ENCODE measurements around the gene ATF6B.
"Not testable (repeated sequence)": the region's sequence is repeated elsewhere in the genome, so short reads cannot be mapped to it uniquely, and the experiment has no call there.

The ATF6B gene

DNA sequence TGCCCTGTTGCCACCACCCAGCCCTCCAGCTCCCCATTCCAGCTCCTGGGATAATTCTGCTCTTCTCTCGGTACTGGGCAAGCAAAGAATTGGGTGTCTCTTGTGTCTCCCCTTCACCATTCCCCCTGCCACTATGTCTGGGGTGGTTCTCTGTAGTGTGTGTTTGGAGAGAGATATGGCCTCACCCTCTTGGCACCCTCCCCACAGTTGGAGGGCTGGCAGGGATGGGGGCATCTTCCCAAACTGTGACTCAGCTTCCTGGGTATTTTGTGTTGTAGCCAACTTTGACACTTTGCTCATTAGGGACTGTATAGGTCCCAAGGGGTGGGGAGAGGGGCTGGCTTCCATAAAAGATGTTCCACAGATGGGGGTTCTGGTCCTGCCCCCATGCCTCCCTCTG lies 20.6 kb downstream of the ATF6B start:
- DNase-seq (ENCODE audit: low read depth in 2 of 2) = no peak

DNA sequence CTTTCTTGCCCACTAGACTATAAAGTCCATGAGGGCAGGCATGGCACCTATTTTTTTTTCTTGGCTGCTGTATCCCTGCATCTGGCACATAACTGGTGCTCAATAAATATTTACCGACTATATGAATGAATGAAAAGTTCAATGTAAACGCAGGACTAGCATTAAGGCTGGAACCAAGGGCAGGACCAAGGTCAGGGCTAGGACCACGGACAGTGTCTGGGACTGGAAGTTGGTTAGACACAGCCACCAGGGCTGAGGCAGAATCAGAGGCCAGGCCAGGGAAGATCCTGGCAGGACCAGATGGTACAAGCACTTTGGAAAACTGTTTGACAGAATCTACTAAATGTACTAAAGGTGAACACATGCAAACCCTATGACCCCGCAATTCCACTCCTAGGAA lies 22.6 kb downstream of the ATF6B start:
- no peak for DNase-seq (ENCODE audit: low read depth in 2 of 2)

DNA sequence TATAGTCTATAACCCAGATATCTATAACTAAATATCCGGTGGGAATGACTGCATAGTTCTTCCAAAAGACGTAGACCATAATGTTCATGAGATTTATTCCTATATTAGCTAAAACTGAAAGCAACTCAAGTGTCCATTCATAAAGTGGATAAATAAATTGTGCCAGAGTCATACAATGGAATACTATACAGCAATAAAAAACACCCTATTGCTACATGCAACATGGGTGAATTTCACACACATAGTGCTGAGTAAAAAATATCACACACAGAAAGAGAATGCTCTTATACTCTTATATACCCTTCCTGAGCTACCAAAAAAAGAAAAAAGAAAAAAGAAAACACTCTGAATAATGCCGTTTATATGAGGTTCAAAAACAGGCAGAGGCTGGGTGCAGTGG lies 25.8 kb downstream of the ATF6B start:
- no peak for DNase-seq (ENCODE audit: low read depth in 2 of 2)

DNA sequence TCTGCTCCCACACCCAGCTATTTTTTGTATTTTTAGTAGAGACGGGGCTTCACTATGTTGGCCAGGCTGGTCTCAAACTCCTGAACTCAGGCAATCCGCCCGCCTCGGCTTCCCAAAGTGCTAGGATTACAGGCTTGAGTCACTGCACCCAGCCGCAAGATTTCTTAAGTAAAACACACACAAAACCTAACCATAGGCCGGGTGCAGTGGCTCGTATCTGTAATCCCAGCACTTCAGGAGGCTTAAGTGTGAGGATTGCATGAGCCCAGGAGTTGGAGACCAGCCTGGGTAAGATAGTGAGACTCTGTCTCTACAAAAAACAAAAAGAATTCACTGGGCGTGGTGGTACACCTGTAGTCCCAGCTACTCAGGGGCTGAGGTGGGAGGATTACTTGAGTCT lies 27.8 kb downstream of the ATF6B start:
- DNase-seq (ENCODE audit: low read depth in 2 of 2) = not testable (repeated sequence)

DNA sequence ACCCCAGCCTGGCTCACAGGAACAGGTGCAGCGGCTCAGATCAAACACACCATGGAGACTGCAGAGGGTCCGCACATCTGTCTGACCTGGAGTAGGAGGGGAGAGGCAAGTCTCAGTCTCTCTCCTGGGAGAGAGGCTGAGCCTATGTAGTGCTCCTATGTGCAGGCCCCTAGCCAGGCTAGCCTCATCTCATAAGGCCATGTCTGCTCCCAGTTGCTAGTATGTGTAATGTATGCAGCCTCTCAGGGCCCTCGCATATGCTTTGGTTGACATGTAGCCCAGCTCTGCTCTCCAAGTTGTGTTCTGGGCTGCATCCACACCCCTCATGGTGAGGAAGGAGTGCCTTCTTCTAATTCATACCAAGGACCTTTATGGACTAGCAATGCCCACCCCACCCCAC lies 30.7 kb downstream of the ATF6B start:
- DNase-seq (ENCODE audit: low read depth in 2 of 2) = no peak

DNA sequence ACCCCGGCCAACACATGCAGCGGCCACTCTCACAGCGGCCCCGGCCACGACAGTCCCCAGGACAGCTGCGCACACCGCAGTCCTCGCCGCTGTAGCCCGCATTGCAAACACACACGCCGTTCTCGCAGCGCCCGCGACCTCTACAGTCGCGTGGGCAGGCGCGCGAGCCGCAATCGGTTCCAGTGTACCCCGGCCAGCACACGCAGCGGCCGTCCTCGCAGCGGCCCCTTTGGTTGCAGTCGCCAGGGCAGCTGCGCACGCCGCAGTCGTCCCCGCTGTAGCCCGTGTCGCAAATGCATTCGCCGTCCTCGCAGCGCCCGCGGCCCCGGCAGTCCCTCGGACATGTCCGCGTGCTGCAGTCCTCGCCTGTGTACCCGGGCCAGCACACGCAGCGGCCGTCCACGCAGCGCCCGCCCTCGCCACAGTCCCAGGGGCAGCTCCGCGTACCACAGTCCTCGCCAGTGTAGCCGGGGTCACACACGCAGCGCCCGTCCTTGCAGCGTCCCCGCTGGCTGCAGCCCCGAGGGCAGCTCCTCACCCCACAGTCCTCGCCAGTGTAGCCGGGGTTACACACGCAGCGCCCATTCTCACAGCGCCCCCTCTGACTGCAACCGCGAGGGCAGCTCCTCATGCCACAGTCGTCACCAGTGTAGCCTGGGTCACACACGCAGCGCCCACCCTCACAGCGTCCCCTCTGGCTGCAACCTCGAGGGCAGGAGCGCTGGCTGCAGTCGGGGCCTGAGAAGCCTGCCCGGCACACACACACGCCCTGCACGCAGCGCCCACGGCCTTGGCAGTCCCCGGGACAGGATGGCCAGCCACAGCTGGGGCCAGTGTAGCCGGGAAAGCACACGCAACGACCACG lies 31.4 kb downstream of the ATF6B start:
- no peak for DNase-seq (ENCODE audit: low read depth in 2 of 2)

DNA sequence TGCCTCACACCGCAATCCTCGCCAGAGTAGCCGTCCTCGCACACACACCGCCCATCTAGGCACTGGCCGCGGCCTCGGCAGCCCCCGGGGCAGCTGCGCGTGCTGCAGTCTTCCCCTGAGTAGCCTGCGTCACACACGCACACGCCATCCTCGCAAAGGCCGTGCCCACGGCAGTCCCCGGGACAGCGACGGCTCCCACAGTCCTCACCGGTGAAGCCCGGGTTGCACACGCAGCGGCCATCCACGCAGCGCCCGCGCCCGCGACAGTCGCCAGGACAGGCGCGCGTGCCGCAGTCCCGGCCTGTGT lies 32.0 kb downstream of the ATF6B start:
- no peak for DNase-seq (ENCODE audit: low read depth in 2 of 2)

DNA sequence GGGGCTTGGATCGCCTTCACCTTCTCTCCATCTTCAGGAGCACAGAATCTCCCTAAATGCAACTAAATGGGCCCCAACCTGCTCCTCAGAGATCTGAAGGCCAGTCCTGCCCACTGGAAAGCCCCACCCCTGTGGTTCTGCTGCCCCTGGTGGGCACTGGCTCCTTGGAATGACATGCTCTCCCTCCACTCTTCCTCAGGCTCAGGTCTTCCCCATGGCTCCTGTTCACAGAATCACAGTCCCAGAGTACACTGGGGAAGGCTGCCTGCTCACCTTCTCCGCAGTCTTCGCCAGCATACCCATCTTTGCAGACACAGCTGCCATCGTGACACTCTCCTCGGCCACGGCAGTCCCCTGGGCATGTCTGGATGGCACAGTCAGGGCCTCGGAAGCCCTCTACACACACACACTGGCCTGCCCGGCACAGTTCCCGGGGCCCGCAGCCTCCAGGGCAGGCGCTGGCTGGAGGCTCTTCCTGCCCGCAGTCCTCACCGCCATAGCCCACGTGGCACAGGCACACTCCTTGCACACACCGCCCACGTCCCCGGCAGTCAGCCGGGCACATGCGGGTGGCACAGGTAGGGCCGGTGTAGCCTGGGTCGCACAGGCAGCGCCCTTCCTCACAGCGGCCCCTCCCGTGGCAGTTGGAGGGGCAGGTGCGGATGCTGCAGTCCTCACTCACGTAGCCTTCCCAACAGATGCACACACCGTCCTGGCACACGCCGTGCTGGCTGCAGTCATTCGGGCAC lies 32.5 kb downstream of the ATF6B start:
- DNase-seq (ENCODE audit: low read depth in 2 of 2) = no peak

DNA sequence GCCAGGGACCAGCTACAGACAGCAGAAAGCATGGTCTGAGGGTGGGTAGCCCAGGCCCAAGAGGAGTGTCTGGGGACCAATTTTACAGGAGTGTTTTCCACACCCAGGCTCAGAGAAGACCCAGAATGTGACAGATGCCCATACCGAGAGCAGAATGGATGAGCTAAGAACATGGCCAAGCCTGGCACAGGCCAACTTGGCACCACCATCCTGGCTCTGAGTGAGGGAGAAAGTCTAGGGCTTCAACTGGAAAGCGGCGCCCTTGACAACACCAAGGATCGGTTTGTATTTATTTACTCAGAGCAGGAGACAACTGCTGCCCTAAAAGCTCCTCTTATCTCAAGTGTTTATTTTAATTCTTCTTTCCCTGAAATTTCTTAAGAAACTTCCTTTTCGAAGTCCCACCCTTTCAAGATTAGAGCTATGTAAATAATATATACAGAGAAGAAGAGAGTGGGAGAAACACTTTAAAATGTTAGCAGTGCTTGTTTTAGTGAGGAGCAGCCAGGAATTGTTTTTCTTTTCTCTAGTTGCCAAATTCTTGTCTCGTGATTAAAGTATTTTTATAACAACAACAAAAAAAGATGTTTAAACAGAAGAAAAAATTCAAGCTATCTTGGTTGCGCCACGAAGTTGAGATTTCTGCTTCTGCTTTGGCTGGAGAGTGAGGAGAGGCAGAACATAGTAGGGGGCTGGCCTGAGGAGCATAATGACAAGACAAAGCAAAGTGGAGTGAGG lies 35.1 kb downstream of the ATF6B start:
- DNase-seq (ENCODE audit: low read depth in 2 of 2) = no peak

DNA sequence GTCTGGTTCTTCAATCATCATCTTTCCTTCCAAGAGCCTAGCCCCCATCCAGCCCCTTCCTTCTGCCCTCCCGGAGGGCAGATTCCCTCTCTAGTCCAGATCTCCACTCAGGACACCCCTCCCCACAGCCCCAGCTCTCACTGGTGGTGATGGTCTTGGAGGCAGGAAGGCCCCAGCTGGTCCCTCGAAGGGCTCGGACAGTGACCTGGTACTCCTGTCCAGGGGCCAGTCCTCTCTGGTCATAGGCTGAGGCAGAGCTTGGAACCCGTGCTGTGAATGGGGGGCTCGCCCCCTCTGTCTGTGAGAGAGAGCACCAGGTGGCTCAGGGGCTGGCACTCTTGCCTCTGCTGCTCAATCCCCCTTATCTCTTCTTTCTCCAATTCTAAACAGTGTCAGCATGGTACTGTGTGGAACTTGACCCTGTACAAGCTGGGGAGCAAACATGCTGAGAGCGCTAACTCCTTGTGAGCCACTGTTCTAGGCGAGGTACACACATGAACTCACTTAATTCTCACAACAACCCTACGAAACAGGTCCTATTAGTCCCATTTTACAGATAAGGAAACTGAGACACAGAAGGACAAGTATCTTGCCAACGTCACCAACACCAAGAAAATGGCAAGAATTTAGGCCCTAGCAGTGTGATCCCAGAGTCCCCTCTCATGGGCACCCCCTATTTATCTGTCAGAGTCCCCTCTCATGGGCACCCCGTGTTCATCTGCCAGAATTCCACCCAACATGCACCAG lies 38.8 kb downstream of the ATF6B start:
- DNase-seq (ENCODE audit: low read depth in 2 of 2) = no peak

DNA sequence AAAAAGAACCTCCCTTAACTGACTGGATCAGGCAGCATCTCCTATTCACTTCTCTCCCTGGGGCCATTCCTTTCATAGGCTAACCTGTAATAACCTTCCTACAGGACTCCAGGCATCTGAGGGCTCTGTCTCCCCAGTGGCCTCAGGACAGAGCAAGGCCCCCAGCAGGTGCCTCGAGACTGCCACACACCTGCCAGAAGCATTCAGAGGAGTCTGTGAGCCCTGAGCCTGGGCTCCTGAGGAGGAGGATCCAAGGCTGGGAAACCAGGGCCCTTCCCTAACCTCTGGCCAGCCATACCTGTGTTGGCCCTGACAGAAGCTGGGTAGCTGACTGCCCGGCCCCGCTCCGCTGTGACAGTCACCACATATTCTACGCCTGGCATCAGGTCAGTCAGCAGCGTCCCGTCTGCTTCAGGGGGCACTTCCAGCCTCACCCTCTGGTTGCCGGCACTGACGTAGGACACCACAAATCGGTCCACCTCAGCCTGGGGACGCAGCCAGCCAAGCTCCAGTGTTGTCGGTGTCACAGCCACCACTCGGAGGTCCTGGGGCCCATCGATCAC lies 39.5 kb downstream of the ATF6B start:
- no peak for DNase-seq (ENCODE audit: low read depth in 2 of 2)

DNA sequence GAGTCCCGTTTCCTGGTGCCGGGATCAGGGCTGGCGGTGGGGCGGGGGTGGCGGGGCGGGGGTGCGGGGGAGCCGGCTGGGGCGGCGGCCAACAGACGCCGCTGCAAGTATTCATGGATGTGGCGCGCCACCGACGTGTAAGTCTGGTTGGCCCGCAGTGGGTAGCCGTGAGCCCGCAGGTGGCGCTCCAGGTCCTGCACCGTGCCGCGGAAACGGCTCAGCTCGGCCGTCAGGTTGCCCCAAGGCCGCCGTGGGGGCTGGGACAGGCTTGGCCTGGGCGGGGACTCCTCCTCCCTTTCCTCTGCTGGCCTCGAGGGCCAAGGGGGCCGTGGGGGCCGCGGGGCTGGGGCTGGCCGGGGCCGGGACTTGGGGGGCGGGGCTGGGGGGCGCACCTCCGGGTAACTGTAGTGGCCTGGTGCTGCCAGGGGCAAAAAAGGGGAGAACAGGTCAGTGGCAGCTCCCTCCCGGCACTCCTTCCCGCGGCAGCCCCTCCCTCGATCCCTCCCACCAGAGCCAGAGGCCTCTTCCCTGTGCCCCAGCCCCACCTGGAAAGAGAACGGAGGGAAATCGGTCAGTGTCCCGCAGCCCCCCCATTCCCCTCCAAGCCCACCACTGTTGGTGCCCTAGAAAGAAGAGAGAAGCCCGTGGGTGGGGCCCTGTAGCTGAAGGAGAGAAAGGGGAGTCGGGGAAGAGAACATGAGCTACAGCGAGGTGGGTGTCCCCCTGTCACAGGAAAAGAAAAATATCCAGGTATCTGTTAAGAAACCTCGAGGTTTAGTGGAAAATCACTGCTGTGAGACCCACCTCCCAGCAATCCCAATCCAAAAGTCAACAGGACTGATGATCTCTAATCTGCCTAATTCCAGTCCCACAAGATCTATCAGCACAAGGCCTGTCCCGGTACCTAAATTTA lies 40.2 kb downstream of the ATF6B start:
- DNase-seq (ENCODE audit: low read depth in 2 of 2) = peak; percentile 31 to 39

DNA sequence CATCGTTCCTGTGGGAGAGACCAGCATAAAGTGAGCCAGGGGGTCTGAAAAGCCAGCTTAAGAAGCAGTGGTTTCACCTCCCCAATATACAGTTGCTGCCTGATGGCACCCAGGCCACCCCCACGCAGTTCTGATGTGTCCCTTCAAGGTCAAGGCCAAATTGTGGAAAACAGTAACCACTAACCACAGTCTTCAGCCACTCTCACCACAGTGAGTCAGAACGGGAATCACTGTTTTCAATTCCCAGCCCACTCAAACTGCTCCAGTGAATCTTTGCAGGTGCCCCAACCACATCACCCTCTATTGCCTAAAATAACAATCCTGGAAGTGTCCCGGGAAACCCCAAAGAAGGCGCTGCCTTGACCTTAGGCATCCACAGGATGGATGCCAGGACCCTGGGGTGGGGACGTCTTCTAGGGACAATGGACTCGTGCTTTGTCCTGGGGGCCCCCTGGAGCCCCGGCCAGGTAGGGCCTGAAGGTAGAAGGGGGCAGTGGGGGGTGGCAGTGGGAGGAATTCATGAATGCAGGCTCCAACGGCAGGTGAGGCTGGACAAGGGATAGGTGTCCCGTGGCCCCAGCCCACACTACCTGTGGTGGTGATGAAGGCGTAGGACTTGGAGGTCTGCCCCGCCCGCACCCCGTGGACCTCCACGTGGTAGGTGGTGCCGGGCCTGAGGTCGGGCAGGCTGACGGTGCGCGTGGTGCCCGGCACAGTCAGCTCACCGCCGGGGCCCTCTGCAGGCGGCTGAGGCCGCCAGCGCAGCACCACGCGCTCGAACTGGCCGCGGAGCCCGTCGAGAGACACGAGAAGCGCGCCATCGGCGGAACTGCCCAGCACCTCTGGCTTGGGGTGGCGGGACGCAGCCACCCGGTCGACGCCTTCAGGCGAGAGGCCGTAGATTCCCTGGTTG lies 41.1 kb downstream of the ATF6B start:
- no peak for DNase-seq (ENCODE audit: low read depth in 2 of 2)

DNA sequence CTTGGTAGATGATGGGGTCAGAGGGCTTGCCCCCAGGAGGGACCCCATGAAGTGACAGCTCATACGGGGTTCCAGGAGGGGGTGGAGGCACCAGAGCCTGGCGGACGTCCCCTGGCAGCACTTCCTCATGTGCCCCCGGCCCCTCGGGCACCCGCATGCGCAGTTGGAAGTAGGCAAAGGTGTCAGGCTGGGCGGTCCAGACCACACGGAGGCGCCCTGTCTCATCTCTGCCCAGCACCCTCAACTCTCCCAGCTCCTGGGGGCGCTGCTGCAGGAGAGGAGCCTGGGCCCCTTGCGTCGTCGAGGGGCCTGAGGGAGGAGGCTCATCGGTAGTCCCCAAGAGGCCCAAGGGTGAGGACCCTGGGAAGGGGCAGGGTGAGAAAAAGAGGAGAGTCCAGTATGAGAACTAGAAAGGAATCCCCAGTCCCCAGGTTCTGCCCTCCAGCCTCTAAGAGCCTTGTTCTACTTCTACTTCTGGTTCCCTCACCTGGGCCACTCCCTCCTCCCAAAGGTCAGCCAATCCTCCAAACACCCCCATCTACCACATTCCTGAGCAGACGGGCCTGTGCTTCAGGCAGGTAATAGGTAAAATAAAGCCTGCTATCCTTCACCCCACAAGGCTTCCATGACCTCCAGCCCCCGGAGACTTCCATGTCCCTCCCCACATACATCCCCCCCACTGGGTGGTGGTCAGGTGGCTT lies 42.1 kb downstream of the ATF6B start:
- DNase-seq (ENCODE audit: low read depth in 2 of 2) = no peak

DNA sequence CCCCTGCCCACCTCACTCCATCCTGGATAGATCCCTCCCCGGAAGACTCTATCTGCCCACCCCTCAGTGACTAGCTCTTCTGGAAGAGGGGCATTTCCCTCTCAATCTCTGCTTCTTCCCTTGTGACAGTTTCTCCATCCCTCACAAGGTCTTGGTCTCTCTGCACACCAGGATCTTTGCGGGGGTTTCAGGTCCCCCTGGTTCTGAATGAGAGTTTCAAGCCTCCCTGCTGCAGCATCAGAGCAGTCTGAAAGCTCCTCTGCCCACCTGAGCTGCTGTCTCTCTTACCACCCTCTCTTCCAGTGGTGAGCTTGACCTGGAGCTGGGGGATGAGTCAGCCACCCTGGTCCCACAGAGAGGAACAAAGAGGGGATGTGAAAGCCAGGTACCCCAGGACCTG lies 43.3 kb downstream of the ATF6B start:
- no peak for DNase-seq (ENCODE audit: low read depth in 2 of 2)

DNA sequence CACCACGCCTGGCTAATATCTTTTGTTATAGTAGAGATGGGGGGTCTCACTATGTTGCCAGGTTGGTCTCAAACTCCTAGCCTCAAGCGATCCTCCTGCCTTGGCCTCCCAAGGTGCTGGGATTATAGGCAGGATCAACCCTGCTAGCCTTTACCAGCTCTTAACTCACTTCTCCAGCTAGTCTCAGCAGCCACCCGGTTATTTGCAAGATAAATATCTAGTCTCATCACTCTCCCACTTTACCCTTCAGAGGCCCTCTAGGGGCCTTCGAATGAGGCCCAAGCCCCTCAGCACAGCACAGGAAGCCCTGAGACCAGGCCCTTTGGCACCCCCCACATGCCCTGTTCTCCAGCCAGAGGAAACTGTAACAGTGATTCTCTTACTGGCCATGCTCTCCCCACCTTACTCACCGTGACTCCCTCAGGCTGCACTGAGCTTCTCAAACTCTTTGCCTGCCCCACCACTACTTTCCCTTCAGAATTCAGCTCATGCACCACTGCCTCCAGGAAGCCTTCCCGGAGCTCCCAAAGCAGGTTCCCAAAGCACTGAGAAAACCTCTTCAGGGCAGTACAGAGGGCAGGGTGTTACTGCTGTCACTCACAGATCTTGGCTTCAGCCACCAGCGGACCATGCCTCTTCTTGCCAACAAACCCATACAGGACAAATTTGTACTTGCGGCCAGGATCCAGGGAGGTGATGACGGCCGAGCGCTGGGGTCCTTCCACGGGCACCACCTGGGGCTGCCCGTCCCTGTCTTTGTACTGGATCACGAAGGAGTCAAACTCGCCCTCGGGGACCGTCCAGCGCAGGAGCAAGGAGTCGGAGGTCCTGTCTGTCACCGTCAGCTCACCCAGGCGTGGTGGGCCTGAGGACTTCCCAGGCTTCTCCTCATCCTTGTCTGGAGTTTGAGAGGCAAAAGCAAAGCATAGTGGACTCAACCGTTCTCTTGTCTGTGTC lies 44.0 kb downstream of the ATF6B start:
- DNase-seq (ENCODE audit: low read depth in 2 of 2) = no peak

DNA sequence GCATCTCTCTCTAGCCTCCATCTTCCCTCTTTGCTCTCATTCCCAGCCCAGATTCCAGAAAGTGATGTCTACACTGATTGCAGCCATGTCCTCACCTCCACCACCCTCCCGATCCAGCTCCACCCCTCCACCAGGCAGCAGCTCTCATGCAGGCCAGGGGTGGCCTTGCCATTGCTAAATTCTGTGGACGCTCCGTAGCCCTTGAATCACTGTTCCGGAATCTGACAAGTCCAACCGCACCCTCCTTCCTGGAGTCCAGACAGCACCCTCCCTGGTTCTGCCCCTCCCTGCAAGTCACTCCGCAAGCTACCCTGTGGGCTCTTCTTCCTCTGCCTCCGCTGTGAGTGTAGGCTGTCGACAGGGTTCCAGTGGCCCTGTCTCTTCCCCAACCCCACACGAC lies 45.1 kb downstream of the ATF6B start:
- no peak for DNase-seq (ENCODE audit: low read depth in 2 of 2)

DNA sequence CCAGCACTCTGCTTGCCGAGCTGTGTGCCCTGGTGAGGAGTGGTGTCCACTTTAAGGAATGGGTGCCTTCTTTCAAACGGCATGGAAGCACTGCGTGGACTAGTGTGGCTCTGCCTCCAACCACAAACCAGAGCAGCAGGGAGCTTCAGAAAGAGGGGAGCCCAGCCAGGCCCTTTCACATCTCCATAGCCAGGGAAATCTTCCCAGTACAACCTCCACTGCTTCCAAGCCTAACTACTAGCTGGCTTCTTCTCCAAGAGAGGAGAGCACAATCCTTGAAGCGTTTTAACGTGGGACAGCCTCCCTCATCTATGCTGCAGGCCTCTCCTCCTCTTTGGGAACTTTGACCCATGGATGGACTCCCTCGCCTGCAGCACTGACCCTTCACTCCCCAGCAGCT lies 45.6 kb downstream of the ATF6B start:
- no peak for DNase-seq (ENCODE audit: low read depth in 2 of 2)

All from stimulated activated CD8-positive, alpha-beta memory T cell treated with anti-CD3 and anti-CD28 coated beads, Interleukin-15, amount 100 ng/mL, for 4 hours (primary cell).